T-helper 2 cell treated with Interferon-gamma antibody and Interleukin-4, amounts not matched to agents 5 μg/mL and 100 μg/mL, for 36 hours (primary cell): ENCODE data around the gene CRB2.

Source experiments
- DNase-seq: peaks from one replicate; pipeline ENCODE4 v3.0.0; 2021; ENCODE audit warnings: low spot score
- H3K27ac Mint-ChIP-seq: one replicate; pipeline ENCODE4 v1.8.0; 2021; ENCODE audit warnings: mild to moderate bottlenecking, mixed read lengths
- H3K27me3 Mint-ChIP-seq: one replicate; pipeline ENCODE4 v1.8.0; 2021; ENCODE audit warnings: low read depth, mixed read lengths
- H3K36me3 Mint-ChIP-seq: one replicate; pipeline ENCODE4 v1.8.0; 2021; ENCODE audit warnings: low read depth, mixed read lengths
- H3K4me1 Mint-ChIP-seq: one replicate; pipeline ENCODE4 v1.8.0; 2021; ENCODE audit warnings: low read depth, mixed read lengths
- H3K4me3 Mint-ChIP-seq: one replicate; pipeline ENCODE4 v1.8.0; 2022; ENCODE audit warnings: mild to moderate bottlenecking, moderate library complexity, mixed read lengths
- H3K9me3 Mint-ChIP-seq: one replicate; pipeline ENCODE4 v1.8.0; 2021; ENCODE audit warnings: mixed read lengths

Gene CRB2

GRCh38 chr9:123355761-123356431 is at the start of gene CRB2:
Gene CRB2, plus strand, starts transcription at chr9:123356197. Its CDS starts 64 bp downstream, at chr9:123356261.
- Mint-ChIP-seq H3K9me3 (no peaks in the 10 kb centered on the region), H3K27me3 (peaks cover 6% of the 10 kb centered on the region), H3K36me3 (no peaks in the 10 kb centered on the region), H3K4me3 (no peak within 1 kb of the TSS), H3K27ac (no peak within 1 kb of the TSS), H3K4me1 (peaks cover 20% of the 10 kb centered on the region)
- no peak for DNase-seq

DNA sequence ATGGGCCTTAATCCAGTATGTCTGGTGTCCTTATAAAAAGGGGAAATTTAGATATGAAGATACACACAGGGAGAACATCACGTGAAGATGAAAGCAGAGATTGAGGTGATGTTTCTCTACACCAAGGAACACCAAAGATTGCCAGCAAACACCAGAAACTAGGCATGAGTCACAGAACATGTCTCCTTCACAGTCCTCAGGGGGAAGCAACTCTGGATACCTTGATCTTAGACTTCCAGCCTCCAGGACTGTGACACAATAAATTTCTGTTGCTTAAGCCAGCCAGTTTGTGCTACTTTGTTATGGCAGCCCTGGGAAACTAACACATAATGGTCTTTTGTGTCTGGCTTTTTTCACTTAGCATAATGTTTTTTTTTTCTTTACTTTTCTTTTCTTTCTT is 46.4 kb upstream of the CRB2 start:
- H3K36me3 Mint-ChIP-seq, result no peaks in the 10 kb centered on the region
- DNase-seq, result no peak
- peaks cover 7% of the 10 kb centered on the region for H3K27me3 Mint-ChIP-seq
- H3K9me3 Mint-ChIP-seq, result no peaks in the 10 kb centered on the region
- H3K27ac Mint-ChIP-seq, result no peak overlapping the region
- peaks cover 16% of the 10 kb centered on the region for H3K4me1 Mint-ChIP-seq
- no peak overlapping the region for H3K4me3 Mint-ChIP-seq

DNA sequence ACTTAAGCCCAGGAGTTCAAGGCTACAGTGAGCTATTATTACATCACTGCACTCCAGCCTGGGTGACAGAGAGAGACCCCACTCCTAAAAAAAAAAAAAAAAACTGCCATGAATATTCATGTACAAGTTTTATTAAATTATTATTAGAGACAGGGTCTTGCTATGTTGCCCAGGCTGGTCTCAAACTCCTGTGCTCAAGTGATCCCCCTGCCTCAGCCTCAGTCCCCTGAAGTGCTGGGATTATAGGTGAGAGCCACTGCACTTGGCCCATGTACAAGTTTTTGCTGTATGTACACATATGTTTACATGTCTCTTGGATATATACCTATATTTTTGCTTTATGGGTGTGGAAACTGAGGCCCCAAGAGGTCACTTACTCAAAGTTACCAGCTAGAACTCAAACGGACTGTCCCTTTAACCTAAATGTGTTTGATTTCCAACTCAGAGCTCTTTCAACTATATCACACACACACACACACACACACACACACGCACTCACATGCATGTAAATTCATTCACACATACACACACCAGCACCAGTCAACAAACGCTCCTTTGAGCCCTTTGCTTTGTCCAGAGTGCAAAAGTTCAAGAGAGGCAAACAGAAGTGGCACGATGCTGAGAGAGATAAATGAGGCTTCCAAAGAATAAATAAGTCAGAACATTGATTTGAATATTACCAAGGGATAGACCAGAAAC is 45.3 kb upstream of the CRB2 start:
- H3K4me1 Mint-ChIP-seq, result peaks cover 7% of the 10 kb centered on the region
- no peaks in the 10 kb centered on the region for H3K9me3 Mint-ChIP-seq
- DNase-seq, result no peak
- H3K27me3 Mint-ChIP-seq, result peaks cover 7% of the 10 kb centered on the region
- H3K36me3 Mint-ChIP-seq, result no peaks in the 10 kb centered on the region
- no peak overlapping the region for H3K4me3 Mint-ChIP-seq
- no peak overlapping the region for H3K27ac Mint-ChIP-seq

DNA sequence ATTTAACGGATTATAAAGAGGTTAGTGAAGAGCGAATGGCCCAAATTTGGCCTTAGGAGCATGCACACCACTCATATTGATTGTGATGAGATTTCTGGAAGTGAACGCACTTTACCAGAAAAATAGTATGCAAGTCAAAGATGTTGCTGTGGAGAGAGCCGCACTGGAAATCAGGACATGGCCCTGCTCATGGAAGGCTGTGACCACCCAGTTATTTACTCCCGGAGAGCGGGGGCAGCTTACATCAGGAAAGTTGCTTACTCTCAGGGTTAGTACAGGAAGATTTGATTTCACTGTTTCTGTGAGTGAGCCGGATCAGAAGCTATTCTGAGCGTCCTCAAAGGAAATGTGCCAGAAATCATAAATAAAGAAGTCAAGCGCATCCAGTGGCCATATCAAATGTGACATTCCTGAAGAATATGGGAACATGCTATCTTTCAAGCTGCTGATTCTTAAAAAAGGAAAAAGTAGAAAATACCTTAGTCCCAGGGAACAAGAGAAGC is 44.7 kb upstream of the CRB2 start:
- Mint-ChIP-seq H3K4me1 (peaks cover 4% of the 10 kb centered on the region), H3K9me3 (no peaks in the 10 kb centered on the region), H3K27me3 (peaks cover 7% of the 10 kb centered on the region), H3K27ac (no peak overlapping the region), H3K36me3 (no peaks in the 10 kb centered on the region), H3K4me3 (no peak overlapping the region)
- no peak for DNase-seq

GRCh38 chr9:123312306-123312877 is 43.6 kb upstream of the CRB2 start:
- H3K36me3 Mint-ChIP-seq, result no peaks in the 10 kb centered on the region

GRCh38 chr9:123314617-123315016 is 41.4 kb upstream of the CRB2 start:
- H3K27ac Mint-ChIP-seq, result no peak overlapping the region
- no peak for DNase-seq
- H3K4me3 Mint-ChIP-seq, result no peak overlapping the region
- no peaks in the 10 kb centered on the region for H3K36me3 Mint-ChIP-seq
- H3K9me3 Mint-ChIP-seq, result no peaks in the 10 kb centered on the region
- peaks cover 4% of the 10 kb centered on the region for H3K27me3 Mint-ChIP-seq
- H3K4me1 Mint-ChIP-seq, result peaks cover 18% of the 10 kb centered on the region

More at GRCh38 chr9:123312306-123312877, 43.6 kb upstream of the CRB2 start:
- Mint-ChIP-seq H3K9me3 (no peaks in the 10 kb centered on the region), H3K27ac (no peak overlapping the region), H3K27me3 (peaks cover 7% of the 10 kb centered on the region), H3K4me1 (peaks cover 5% of the 10 kb centered on the region), H3K4me3 (no peak overlapping the region)
- DNase-seq, result no peak

DNA sequence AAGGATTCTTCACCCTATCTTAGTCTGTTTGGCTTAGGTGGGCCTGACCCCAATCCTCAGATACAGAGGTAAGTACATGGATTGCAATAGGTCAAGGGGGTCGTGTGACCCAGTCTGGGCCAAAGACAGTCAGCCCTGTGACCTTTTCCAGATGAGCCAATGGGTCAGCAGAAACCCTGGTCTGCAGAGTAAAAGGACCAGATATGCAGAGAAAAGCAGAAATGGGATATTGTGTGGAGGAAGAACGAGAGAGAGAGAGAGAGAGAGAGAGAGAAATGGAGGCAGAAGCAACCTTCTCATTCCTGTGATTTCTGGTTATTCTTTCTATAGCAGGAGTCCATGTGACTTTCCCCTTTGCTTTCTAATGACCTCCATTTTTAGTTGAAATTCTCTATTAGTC is 40.4 kb upstream of the CRB2 start:
- Mint-ChIP-seq H3K9me3 (no peaks in the 10 kb centered on the region), H3K27me3 (peaks cover 4% of the 10 kb centered on the region), H3K36me3 (no peaks in the 10 kb centered on the region), H3K4me3 (no peak overlapping the region), H3K4me1 (peaks cover 23% of the 10 kb centered on the region), H3K27ac (no peak overlapping the region)
- DNase-seq, result no peak

DNA sequence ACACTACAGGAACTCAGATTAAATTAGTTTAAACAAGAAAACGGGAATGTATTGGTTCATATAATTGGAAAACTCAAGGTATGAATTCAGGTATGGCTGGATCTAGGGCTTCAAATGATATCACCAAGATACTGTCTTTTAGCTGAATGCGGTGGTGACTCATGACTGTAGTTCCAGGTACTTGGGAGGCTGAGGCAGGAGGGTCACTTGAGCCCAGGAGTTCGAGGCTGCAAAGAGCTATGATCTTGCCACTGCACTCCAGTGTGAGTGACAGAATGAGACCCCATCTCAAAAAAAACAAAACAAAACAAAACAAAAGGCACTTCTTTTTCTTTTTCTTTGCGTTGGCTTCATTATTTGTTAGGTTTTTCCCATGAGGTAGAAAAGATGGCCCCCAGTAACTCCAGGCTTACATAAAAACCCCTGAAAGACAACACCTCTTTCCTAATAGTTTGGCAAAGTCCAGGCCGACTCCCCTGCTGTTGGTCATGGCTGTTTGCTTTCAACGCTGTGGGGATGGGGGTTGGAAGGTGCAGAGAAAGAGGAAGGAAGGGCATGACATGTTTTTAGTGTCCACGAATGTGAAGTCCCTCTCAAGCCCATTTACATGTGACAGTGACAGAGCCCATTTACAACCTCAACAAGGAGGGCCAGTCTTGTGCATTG is 39.8 kb upstream of the CRB2 start:
- H3K4me1 Mint-ChIP-seq, result peaks cover 25% of the 10 kb centered on the region
- no peak for DNase-seq
- H3K27ac Mint-ChIP-seq, result no peak overlapping the region
- peaks cover 4% of the 10 kb centered on the region for H3K27me3 Mint-ChIP-seq
- no peaks in the 10 kb centered on the region for H3K36me3 Mint-ChIP-seq
- no peaks in the 10 kb centered on the region for H3K9me3 Mint-ChIP-seq
- no peak overlapping the region for H3K4me3 Mint-ChIP-seq

- Mint-ChIP-seq H3K27ac (peak overlapping the region; percentile 9), H3K4me3 (peak overlapping the region; percentile 30), H3K36me3 (no peaks in the 10 kb centered on the region), H3K27me3 (peaks cover 4% of the 10 kb centered on the region), H3K4me1 (peaks cover 45% of the 10 kb centered on the region), H3K9me3 (no peaks in the 10 kb centered on the region)
- peak; percentile 18 for DNase-seq
Measured at GRCh38 chr9:123318202-123318601, 37.8 kb upstream of the CRB2 start.

- no peak for DNase-seq
- H3K4me3 Mint-ChIP-seq, result no peak overlapping the region
- H3K9me3 Mint-ChIP-seq, result no peaks in the 10 kb centered on the region
- H3K36me3 Mint-ChIP-seq, result no peaks in the 10 kb centered on the region
- peaks cover 4% of the 10 kb centered on the region for H3K27me3 Mint-ChIP-seq
- H3K27ac Mint-ChIP-seq, result peak overlapping the region; percentile 8
- peaks cover 47% of the 10 kb centered on the region for H3K4me1 Mint-ChIP-seq
Measured at GRCh38 chr9:123318961-123319421, 37.0 kb upstream of the CRB2 start.

GRCh38 chr9:123319541-123320339 is 36.3 kb upstream of the CRB2 start:
- H3K4me1 Mint-ChIP-seq, result peaks cover 49% of the 10 kb centered on the region
- H3K4me3 Mint-ChIP-seq, result no peak overlapping the region
- no peak for DNase-seq
- H3K9me3 Mint-ChIP-seq, result no peaks in the 10 kb centered on the region
- H3K36me3 Mint-ChIP-seq, result no peaks in the 10 kb centered on the region
- no peak overlapping the region for H3K27ac Mint-ChIP-seq
- H3K27me3 Mint-ChIP-seq, result no peaks in the 10 kb centered on the region

GRCh38 chr9:123320814-123321213 is 35.2 kb upstream of the CRB2 start:
- no peaks in the 10 kb centered on the region for H3K36me3 Mint-ChIP-seq
- no peaks in the 10 kb centered on the region for H3K27me3 Mint-ChIP-seq
- DNase-seq, result no peak
- no peak overlapping the region for H3K4me3 Mint-ChIP-seq
- peaks cover 54% of the 10 kb centered on the region for H3K4me1 Mint-ChIP-seq
- H3K27ac Mint-ChIP-seq, result peak overlapping the region; percentile 37
- H3K9me3 Mint-ChIP-seq, result no peaks in the 10 kb centered on the region

DNA sequence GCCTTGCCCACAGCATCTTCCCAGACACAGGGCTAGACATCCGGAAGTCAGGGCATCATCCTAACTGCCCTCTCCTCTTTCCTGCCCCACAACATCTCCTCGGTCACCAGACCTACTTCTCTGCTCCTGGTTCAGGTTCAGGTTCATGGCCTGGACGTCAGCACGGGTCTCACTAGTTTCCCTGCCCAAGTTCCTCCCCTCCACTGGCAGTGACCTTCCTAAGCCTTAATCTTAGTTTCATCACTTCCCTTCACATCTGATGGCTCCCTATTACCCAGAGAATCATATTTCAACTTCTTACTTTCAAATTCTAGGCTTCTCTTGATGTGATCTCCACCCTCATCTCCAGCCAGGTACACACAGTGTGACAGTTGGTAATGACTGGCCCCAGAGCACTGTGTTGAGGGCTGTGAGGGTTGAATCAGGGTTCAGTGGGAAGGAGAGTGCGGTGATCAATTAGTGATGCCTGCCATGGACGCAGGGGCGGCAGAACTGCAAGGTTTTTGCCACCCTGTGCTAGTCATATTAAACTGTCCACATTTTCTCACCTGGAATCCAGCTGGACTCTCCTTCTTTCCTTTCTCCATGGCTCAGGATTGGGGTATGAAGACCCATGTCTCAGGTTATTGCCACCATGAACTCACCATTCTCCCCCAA is 34.3 kb upstream of the CRB2 start:
- H3K4me3 Mint-ChIP-seq, result peak overlapping the region; percentile 68
- no peak for DNase-seq
- no peaks in the 10 kb centered on the region for H3K36me3 Mint-ChIP-seq
- no peaks in the 10 kb centered on the region for H3K9me3 Mint-ChIP-seq
- H3K4me1 Mint-ChIP-seq, result peaks cover 57% of the 10 kb centered on the region
- peak overlapping the region; percentile 87 for H3K27ac Mint-ChIP-seq
- no peaks in the 10 kb centered on the region for H3K27me3 Mint-ChIP-seq
